Small intestine (tissue), 7 donors: ENCODE data around the gene ABCD3. TPM values are rescaled to one million over a fixed set of nuclear protein-coding genes. Genes with fewer than 3 reads are reported as not detected.
A peak's percentile ranks its signal among the peaks of the same experiment; 100 is the strongest.

Experiments
- DNase-seq, 2 donors: peaks; one replicate each; pipeline versions ENCODE4 v3.0.0 to v3.0.0-alpha.2; 2013
- FAIRE-seq: peaks from 2 replicates; lab custom pipeline; 2012; peaks lifted over from hg19 to GRCh38; lab: Jason Lieb, UNC
- H3K27ac ChIP-seq, 3 donors: one replicate each; pipeline ENCODE4 v1.5.1; 2013; ENCODE audit warnings: low read length in 2 of 3, mild to moderate bottlenecking in 2 of 3, control low read depth in 1 of 3, inconsistent platforms in 1 of 3, low read depth in 1 of 3, moderate library complexity in 1 of 3
- H3K27me3 ChIP-seq, 3 donors: one replicate each; pipeline ENCODE4 v1.6.1; 2013; ENCODE audit warnings: low read length in 3 of 3, inconsistent platforms in 1 of 3; ENCODE audit not compliant: control insufficient read depth in 3 of 3, insufficient read depth in 3 of 3
- H3K36me3 ChIP-seq, 3 donors: one replicate each; pipeline ENCODE4 v1.6.1; 2013; ENCODE audit warnings: low read length in 3 of 3, inconsistent platforms in 1 of 3, low read depth in 1 of 3, mild to moderate bottlenecking in 1 of 3, moderate library complexity in 1 of 3; ENCODE audit not compliant: control insufficient read depth in 3 of 3, insufficient read depth in 2 of 3
- H3K4me1 ChIP-seq, 3 donors: one replicate each; pipeline ENCODE4 v1.6.1; 2013; ENCODE audit warnings: low read length in 2 of 3, inconsistent platforms in 1 of 3, low read depth in 1 of 3, mild to moderate bottlenecking in 1 of 3, moderate library complexity in 1 of 3; ENCODE audit not compliant: control insufficient read depth in 3 of 3, insufficient read depth in 2 of 3
- H3K4me3 ChIP-seq, 3 donors: one replicate each; pipeline ENCODE4 v1.5.1; 2013; ENCODE audit warnings: low read length in 3 of 3, control low read depth in 1 of 3, inconsistent platforms in 1 of 3, low read depth in 1 of 3, mild to moderate bottlenecking in 1 of 3, moderate library complexity in 1 of 3
- H3K9me3 ChIP-seq, 2 donors: one replicate each; pipeline ENCODE4 v1.6.1; 2013; ENCODE audit warnings: low read depth in 1 of 2, low read length in 1 of 2; ENCODE audit not compliant: control insufficient read depth in 2 of 2, insufficient read depth in 1 of 2
- WGBS, 3 donors: extraction: QIAGEN DNeasy Blood & Tissue Kit; methylation state at CpG; one replicate each; pipeline ENCODE4 v1.1.7; 2013; 5-methylcytosine and 5-hydroxymethylcytosine counted together
- polyA plus RNA-seq, 4 donors: library from polyadenylated mRNA; stranded (reverse) in 3 of 4; unstranded in 1 of 4; fragments of 200-250 nt in 3 of 4; fragments of 120-200 nt in 1 of 4; gene quantifications; one replicate each; pipeline versions ENCODE4 v1.2.1 to v1.2.3, GENCODE V29; 2013
- donor health status: healthy with polysubstance abuse.
- donor health status: control.
- donor health status: control.
- donor health status: Bipolar disorder and iron deficiency.
- donor health status: healthy.

ABCD3 gene
- polyA plus RNA-seq, 4 donors: 31.3 to 58.6 (median 38.2) TPM

- DNase-seq (peak in 1 of 2 donors; percentile 35), FAIRE-seq (no peak)
- Histone ChIP-seq H3K27ac (no peak overlapping the region), H3K9me3 (no peaks in the 10 kb centered on the region), H3K4me3 (no peak overlapping the region), H3K27me3 (no peaks in the 10 kb centered on the region), H3K36me3 (no peaks in the 10 kb centered on the region), H3K4me1 (peaks cover 0 to 39% (median 2%) of the 10 kb centered on the region in 3 donors)
- 46 to 53% (median 47%) methylated on average over 5 of the region's 5 CpGs for WGBS, 3 donors
These were observed 135.1 kb downstream of the ABCD3 start for GRCh38 chr1:94553323-94553730.

GRCh38 chr1:94553931-94554330, 135.7 kb downstream of the ABCD3 start:
- DNase-seq (no peak), FAIRE-seq (no peak)
- H3K4me3 ChIP-seq: no peak overlapping the region
- WGBS, 3 donors: 82 to 86% (median 86%) methylated on average over 4 of the region's 4 CpGs
- H3K9me3 ChIP-seq: no peaks in the 10 kb centered on the region
- peaks cover 0 to 39% (median 2%) of the 10 kb centered on the region in 3 donors for H3K4me1 ChIP-seq
- no peaks in the 10 kb centered on the region for H3K27me3 ChIP-seq
- peak overlapping the region in 1 of 3 donors; percentile 54 for H3K27ac ChIP-seq
- H3K36me3 ChIP-seq: no peaks in the 10 kb centered on the region

GRCh38 chr1:94554580-94554979, 136.4 kb downstream of the ABCD3 start:
- FAIRE-seq (no peak), DNase-seq (no peak)
- Histone ChIP-seq H3K36me3 (no peaks in the 10 kb centered on the region), H3K27me3 (no peaks in the 10 kb centered on the region), H3K4me1 (peaks cover 0 to 39% (median 2%) of the 10 kb centered on the region in 3 donors), H3K9me3 (no peaks in the 10 kb centered on the region), H3K27ac (peak overlapping the region in 1 of 3 donors; percentile 2), H3K4me3 (no peak overlapping the region)
- 90 to 98% (median 94%) methylated on average over 5 of the region's 5 CpGs for WGBS, 3 donors

GRCh38 chr1:94555091-94555490, 136.9 kb downstream of the ABCD3 start:
- Histone ChIP-seq H3K27ac (no peak overlapping the region), H3K36me3 (no peaks in the 10 kb centered on the region), H3K4me1 (peaks cover 0 to 36% (median 2%) of the 10 kb centered on the region in 3 donors), H3K27me3 (no peaks in the 10 kb centered on the region), H3K4me3 (no peak overlapping the region), H3K9me3 (no peaks in the 10 kb centered on the region)
- DNase-seq (no peak), FAIRE-seq (no peak)
- 56 to 80% (median 68%) methylated on average over 5 of the region's 5 CpGs for WGBS, 3 donors

GRCh38 chr1:94559921-94560320, 141.7 kb downstream of the ABCD3 start:
- H3K27me3 ChIP-seq: no peaks in the 10 kb centered on the region
- H3K27ac ChIP-seq: no peak overlapping the region
- no peaks in the 10 kb centered on the region for H3K9me3 ChIP-seq
- DNase-seq (peak in 1 of 2 donors; percentile 17), FAIRE-seq (no peak)
- H3K4me3 ChIP-seq: no peak overlapping the region
- no peaks in the 10 kb centered on the region for H3K36me3 ChIP-seq
- 84 to 96% (median 87%) methylated on average over 1 of the region's 1 CpG for WGBS, 3 donors
- H3K4me1 ChIP-seq: peaks cover 0 to 6% (median 0%) of the 10 kb centered on the region in 3 donors

GRCh38 chr1:94560333-94560732, 142.1 kb downstream of the ABCD3 start:
- Histone ChIP-seq H3K36me3 (no peaks in the 10 kb centered on the region), H3K4me3 (no peak overlapping the region), H3K27me3 (no peaks in the 10 kb centered on the region), H3K9me3 (no peaks in the 10 kb centered on the region), H3K27ac (no peak overlapping the region), H3K4me1 (peaks cover 0 to 6% (median 0%) of the 10 kb centered on the region in 3 donors)
- DNase-seq: no peak
- WGBS, 3 donors: 81 to 85% (median 84%) methylated on average over 1 of the region's 1 CpG
- FAIRE-seq: no peak

- peak overlapping the region in 2 of 3 donors; percentile 14 to 35 for H3K27ac ChIP-seq
- 22 to 60% (median 37%) methylated on average over 12 of the region's 12 CpGs for WGBS, 3 donors
- FAIRE-seq: no peak
- peaks cover 0 to 4% of the 10 kb centered on the region in 2 donors for H3K9me3 ChIP-seq
- DNase-seq: peak; percentile 65 to 71
- H3K36me3 ChIP-seq: no peaks in the 10 kb centered on the region
- peaks cover 0 to 6% (median 0%) of the 10 kb centered on the region in 3 donors for H3K4me1 ChIP-seq
- H3K4me3 ChIP-seq: no peak overlapping the region
- H3K27me3 ChIP-seq: no peaks in the 10 kb centered on the region
These were observed 144.5 kb downstream of the ABCD3 start for GRCh38 chr1:94562519-94563260.

GRCh38 chr1:94565901-94566300, 147.7 kb downstream of the ABCD3 start:
- peaks cover 0 to 19% of the 10 kb centered on the region in 2 donors for H3K9me3 ChIP-seq
- WGBS, 3 donors: 94 to 99% (median 95%) methylated on average over 2 of the region's 2 CpGs
- no peak overlapping the region for H3K27ac ChIP-seq
- no peak overlapping the region for H3K4me3 ChIP-seq
- H3K4me1 ChIP-seq: peaks cover 0 to 6% (median 0%) of the 10 kb centered on the region in 3 donors
- H3K36me3 ChIP-seq: no peaks in the 10 kb centered on the region
- FAIRE-seq: no peak
- no peak for DNase-seq
- no peaks in the 10 kb centered on the region for H3K27me3 ChIP-seq
